ENCODE data around the gene MARCHF3. TPM values are rescaled to one million over a fixed set of nuclear protein-coding genes. Genes with fewer than 3 reads are reported as not detected.

MARCHF3 gene
- total and polyA plus RNA-seq, 7 donors: 4.4 to 31.8 (median 14.6) TPM

DNA sequence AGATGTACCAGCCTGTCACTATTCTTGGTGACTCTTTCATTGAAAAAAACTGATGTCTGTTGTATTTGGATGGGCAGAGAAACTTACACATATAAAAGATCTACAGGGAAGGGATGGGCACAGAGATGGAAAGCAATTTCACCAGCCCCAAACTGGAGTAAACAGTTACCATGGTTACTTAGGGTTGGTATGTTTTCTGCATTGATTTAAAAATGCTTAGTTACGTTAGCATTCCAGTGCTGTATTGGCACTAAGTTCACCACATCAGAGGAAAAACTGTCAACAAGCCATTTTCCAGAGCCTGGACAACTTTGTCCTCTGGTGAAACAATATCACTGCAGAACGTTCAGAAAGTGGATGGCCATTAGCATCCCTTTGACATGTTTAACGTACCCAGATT, 28.0 kb downstream of the MARCHF3 start:
- Histone ChIP-seq H3K4me1 (peaks cover 0 to 9% (median 4%) of the 10 kb centered on the region in 4 donors), H3K27me3 (no peaks in the 10 kb centered on the region), H3K4me3 (no peak overlapping the region), H3K36me3 (no peaks in the 10 kb centered on the region), H3K9me3 (no peaks in the 10 kb centered on the region), H3K27ac (no peak overlapping the region)
- no peak for TF ChIP-seq POLR2A (IDR thresholded peaks at IDR 0.05)
- 74 to 77% methylated on average over 3 of the region's 3 CpGs for WGBS, 2 donors
- intact Hi-C loops (cut with DNase I): no loop called here
- DNase-seq: no peak

DNA sequence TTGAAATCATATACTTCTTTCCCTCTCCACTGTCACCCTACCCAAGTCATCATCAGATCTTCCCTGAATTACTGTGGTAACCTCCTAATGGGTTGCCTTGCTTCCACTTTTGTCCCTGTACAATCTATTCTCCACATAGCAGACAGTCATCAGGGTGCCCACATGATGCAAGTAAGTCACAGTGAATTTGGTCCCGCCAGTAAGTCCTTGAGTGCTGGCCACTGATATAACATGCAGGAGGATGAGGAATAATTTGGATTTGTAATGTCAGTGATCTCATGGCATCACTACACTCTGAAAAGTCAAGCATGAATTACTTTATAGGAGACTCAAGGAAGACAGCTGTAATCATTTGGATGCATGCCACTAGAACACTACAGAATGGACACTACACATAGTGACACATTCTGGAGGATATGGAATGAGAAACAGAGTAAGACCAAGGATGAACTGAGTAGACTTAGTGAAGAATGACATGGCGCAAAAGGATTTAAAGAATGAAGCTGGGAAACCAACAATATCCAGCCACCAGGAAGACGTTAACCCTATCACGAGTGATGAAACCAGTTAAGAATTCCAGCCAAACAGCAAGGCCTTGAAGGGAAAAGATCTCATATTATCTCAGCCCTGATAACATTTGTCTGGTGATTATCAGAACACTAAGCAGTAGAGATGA, 28.6 kb downstream of the MARCHF3 start:
- H3K27ac ChIP-seq: no peak overlapping the region
- no peaks in the 10 kb centered on the region for H3K36me3 ChIP-seq
- DNase-seq: no peak
- no peaks in the 10 kb centered on the region for H3K9me3 ChIP-seq
- TF ChIP-seq POLR2A (IDR thresholded peaks at IDR 0.05) (no peak), EP300 (IDR thresholded peaks at IDR 0.05) (no peak), POLR2AphosphoS5 (IDR thresholded peaks at IDR 0.05) (no peak)
- TF ChIP-seq, protein P1, sequence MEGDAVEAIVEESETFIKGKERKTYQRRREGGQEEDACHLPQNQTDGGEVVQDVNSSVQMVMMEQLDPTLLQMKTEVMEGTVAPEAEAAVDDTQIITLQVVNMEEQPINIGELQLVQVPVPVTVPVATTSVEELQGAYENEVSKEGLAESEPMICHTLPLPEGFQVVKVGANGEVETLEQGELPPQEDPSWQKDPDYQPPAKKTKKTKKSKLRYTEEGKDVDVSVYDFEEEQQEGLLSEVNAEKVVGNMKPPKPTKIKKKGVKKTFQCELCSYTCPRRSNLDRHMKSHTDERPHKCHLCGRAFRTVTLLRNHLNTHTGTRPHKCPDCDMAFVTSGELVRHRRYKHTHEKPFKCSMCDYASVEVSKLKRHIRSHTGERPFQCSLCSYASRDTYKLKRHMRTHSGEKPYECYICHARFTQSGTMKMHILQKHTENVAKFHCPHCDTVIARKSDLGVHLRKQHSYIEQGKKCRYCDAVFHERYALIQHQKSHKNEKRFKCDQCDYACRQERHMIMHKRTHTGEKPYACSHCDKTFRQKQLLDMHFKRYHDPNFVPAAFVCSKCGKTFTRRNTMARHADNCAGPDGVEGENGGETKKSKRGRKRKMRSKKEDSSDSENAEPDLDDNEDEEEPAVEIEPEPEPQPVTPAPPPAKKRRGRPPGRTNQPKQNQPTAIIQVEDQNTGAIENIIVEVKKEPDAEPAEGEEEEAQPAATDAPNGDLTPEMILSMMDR (IDR thresholded peaks at IDR 0.05): no peak
- WGBS, 2 donors: 68 to 73% methylated on average over 4 of the region's 4 CpGs
- no peak overlapping the region for H3K4me3 ChIP-seq
- intact Hi-C loops (cut with DNase I): no loop called here
- H3K27me3 ChIP-seq: no peaks in the 10 kb centered on the region
- H3K4me1 ChIP-seq: peaks cover 0 to 9% (median 4%) of the 10 kb centered on the region in 4 donors

DNA sequence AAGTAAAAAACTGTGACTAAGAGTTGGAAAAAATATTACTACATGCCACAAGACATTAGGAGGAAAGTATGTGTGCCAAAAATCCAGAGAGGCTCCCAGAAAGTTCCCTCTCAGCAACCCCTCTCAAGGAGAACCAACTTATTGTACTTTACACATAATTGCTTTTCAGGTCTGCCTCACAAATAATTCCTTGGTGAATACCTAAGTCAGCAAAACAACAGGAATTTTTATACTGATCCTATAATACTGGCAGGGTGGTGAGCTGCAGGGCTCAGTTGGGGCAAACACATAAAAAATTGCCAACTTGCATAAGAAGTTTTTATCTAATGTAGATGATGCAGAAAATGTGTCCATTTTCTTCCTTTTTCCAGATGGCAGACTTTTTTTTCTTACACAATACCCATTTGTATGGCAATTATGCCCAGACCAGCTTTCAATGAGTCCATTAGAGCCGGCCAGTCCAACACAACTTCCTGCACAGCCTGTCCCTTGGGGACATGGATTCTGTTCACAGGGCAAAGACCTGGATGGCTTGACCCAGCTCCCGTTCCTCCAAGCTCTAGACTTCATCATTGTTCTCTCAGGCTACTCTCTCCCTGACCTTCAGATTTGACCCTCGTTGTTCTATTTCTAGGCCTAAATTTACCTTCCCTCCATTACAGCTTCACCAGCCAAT, 31.3 kb downstream of the MARCHF3 start:
- Histone ChIP-seq H3K27me3 (no peaks in the 10 kb centered on the region), H3K4me3 (no peak overlapping the region), H3K9me3 (no peaks in the 10 kb centered on the region), H3K4me1 (peaks cover 0 to 9% (median 4%) of the 10 kb centered on the region in 4 donors), H3K36me3 (no peaks in the 10 kb centered on the region), H3K27ac (no peak overlapping the region)
- intact Hi-C loops (cut with DNase I): no loop called here
- TF ChIP-seq EP300 (IDR thresholded peaks at IDR 0.05) (no peak), POLR2A (IDR thresholded peaks at IDR 0.05) (no peak), POLR2AphosphoS5 (IDR thresholded peaks at IDR 0.05) (no peak)
- no peak for DNase-seq
- 90 to 97% methylated on average over 3 of the region's 3 CpGs for WGBS, 2 donors

DNA sequence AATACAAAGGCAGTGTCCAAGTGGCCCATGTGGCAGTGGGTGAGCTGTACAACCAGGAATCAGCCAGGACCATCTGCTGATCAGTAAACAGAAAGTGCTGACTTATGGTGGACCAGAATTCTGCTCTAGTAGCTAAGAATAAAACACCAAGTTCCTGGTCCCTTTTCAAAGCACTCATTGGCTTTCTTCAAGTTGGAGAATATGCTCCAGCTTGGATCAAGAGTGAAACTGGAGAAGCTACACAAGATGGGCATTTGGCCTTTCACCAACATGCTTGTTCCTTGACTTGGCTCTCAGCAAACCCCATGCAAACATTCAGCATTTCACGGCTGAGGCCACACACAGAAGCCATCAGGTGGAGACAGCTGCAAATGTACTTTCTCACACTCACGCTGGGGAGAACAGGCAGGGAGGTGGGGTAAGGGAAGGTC, 32.1 kb downstream of the MARCHF3 start:
- no peak for DNase-seq
- Histone ChIP-seq H3K27ac (no peak overlapping the region), H3K36me3 (no peaks in the 10 kb centered on the region), H3K9me3 (no peaks in the 10 kb centered on the region), H3K4me1 (peaks cover 0 to 9% (median 4%) of the 10 kb centered on the region in 4 donors), H3K4me3 (no peak overlapping the region), H3K27me3 (no peaks in the 10 kb centered on the region)
- intact Hi-C loops (cut with DNase I): no loop called here
- TF ChIP-seq, protein P1 (IDR thresholded peaks at IDR 0.05): no peak
- TF ChIP-seq POLR2A (IDR thresholded peaks at IDR 0.05): no peak
- TF ChIP-seq EP300 (IDR thresholded peaks at IDR 0.05): no peak
- WGBS, 2 donors: 46 to 47% methylated on average over 2 of the region's 2 CpGs

DNA sequence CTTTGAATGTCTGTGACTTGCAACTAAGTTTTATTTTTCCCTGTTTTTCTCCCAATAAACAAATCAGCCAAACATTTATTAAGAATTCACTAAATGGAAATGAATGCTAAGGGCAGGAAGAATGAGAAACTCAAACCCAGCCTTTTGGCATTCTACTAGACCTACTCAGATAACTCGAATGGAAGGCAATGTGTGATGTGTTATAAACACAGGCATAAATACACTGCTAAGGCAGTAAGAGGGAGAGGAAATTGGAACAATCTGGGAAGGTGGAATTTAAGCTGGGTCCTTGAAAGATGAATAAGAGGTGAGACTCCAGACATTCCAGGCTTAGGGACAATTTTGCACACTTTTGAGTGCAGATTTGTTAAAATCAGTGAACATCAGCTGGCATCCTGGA, 34.7 kb downstream of the MARCHF3 start:
- no peak for DNase-seq
- Histone ChIP-seq H3K9me3 (no peaks in the 10 kb centered on the region), H3K27ac (no peak overlapping the region), H3K36me3 (no peaks in the 10 kb centered on the region), H3K4me3 (no peak overlapping the region), H3K27me3 (no peaks in the 10 kb centered on the region), H3K4me1 (peaks cover 0 to 9% (median 4%) of the 10 kb centered on the region in 4 donors)
- TF ChIP-seq POLR2AphosphoS5 (IDR thresholded peaks at IDR 0.05) (no peak), EP300 (IDR thresholded peaks at IDR 0.05) (no peak), POLR2A (IDR thresholded peaks at IDR 0.05) (no peak)
- TF ChIP-seq, protein P1 (IDR thresholded peaks at IDR 0.05): no peak
- intact Hi-C loops (cut with DNase I): no loop called here
- 61 to 64% methylated on average over 1 of the region's 1 CpG for WGBS, 2 donors
